Kidney (tissue), 14 donors: ENCODE results near the gene SLFN5. TPM values are rescaled to one million over a fixed set of nuclear protein-coding genes. Genes with fewer than 3 reads are reported as not detected.
"Not testable (repeated sequence)": the region's sequence is repeated elsewhere in the genome, so short reads cannot be mapped to it uniquely, and the experiment has no call there.

Experiments used
- DNase-seq, 5 donors: peaks; one replicate each; pipeline ENCODE4 v3.0.0-alpha.2; 2013 to 2020
- FAIRE-seq: peaks from 2 replicates; lab custom pipeline; 2012; peaks lifted over from hg19 to GRCh38; lab: Jason Lieb, UNC
- H3K27ac ChIP-seq, 2 donors: one replicate each; pipeline ENCODE4 v1.7.0; 2013; ENCODE audit warnings: low read depth in 2 of 2, low read length in 2 of 2, inconsistent platforms in 1 of 2
- H3K27me3 ChIP-seq: one replicate; pipeline ENCODE4 v1.7.1; 2013; ENCODE audit warnings: low read length, inconsistent platforms; ENCODE audit not compliant: control insufficient read depth, insufficient read depth
- H3K36me3 ChIP-seq, 3 donors: one replicate each; pipeline versions ENCODE4 v1.7.0 to v1.7.1; 2013; ENCODE audit warnings: low read length in 3 of 3, control low read depth in 1 of 3, inconsistent platforms in 1 of 3; ENCODE audit not compliant: insufficient read depth in 3 of 3, control insufficient read depth in 2 of 3
- H3K4me1 ChIP-seq, 3 donors: one replicate each; pipeline versions ENCODE4 v1.7.0 to v1.7.1; 2013; ENCODE audit warnings: low read length in 3 of 3, inconsistent platforms in 1 of 3, low read depth in 1 of 3; ENCODE audit not compliant: control insufficient read depth in 2 of 3, insufficient read depth in 2 of 3
- H3K4me3 ChIP-seq, 3 donors: one replicate each; pipeline versions ENCODE4 v1.7.0 to v1.8.1; 2013; ENCODE audit warnings: low read length in 3 of 3, control low read depth in 1 of 3, inconsistent platforms in 1 of 3
- H3K9ac ChIP-seq, 3 donors: one replicate each; pipeline versions ENCODE4 v1.7.0 to v1.7.1; 2013; ENCODE audit warnings: low read length in 3 of 3, control low read depth in 1 of 3, inconsistent platforms in 1 of 3
- H3K9me3 ChIP-seq, 3 donors: one replicate each; pipeline versions ENCODE4 v1.7.0 to v1.7.1; 2013; ENCODE audit warnings: low read length in 3 of 3, control low read depth in 1 of 3, inconsistent platforms in 1 of 3; ENCODE audit not compliant: control insufficient read depth in 2 of 3, insufficient read depth in 1 of 3
- intact Hi-C: fragments of 100-400 bp; cut with DNase I; formaldehyde crosslinking; loops from one replicate; pipeline ENCODE4 v1.11.1; 2022
- polyA plus RNA-seq: library from polyadenylated mRNA; stranded (reverse); fragments of 350-450 nt; fragmentation: Illumina TruSeq; extraction: RNeasy Lipid Tissue Mini Kit (QIAGEN cat#74804); gene quantifications from one replicate; pipeline ENCODE4 v1.2.3, GENCODE V29; 2014; ENCODE audit warnings: low read depth, low replicate concordance; ENCODE audit not compliant: insufficient read depth
- total RNA-seq: library from RNA; stranded (reverse); fragmentation: NEBNext Ultra II Directional; extraction: Animal tissue kit (Norgen Biotek cat#: 25700); gene quantifications from one replicate; pipeline ENCODE4 v1.2.1, GENCODE V29; 2021
- TF ChIP-seq, protein P1 (sequence below): IDR thresholded peaks from 3 replicates; pipeline ENCODE4 v1.5.1; 2012; ENCODE audit warnings: mild to moderate bottlenecking, moderate library complexity, borderline replicate concordance; ENCODE audit not compliant: insufficient read depth; ENCODE audit errors: extremely low read depth
- donor health status: control.
- donor health status: control.
- donor health status: control.
- donor health status: control.
- donor health status: control.
- donor health status: DM: yes; HTN: yes; CAD: no.
- donor health status: Normal renal cell carcinoma (clear cell type).

The SLFN5 gene
- total and polyA plus RNA-seq, 2 donors from 2014 or later = 2.0 to 64.8 TPM

DNA sequence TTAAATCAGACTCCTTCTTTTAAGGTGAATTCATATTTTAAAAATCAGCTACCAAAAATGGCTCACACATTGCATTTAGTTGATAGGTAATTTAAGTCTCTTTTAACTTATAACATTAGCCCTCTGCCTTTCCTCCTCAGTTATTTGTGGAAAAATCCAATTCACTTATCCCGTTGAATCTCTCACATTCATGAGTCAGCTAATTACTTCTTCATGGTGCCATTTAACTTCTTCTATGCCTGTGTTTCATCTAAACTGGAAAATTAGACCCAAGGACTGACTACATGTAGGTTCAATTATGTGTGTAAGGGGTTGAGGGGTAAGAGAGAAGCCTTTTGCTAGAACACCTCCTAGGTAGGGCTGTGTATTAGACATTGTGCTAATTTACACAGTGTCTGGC lies 18.4 kb upstream of the SLFN5 start:
- intact Hi-C loops = no loop called here
- H3K27me3 ChIP-seq = no peaks in the 10 kb centered on the region
- H3K27ac ChIP-seq = no peak overlapping the region
- TF ChIP-seq, protein P1, sequence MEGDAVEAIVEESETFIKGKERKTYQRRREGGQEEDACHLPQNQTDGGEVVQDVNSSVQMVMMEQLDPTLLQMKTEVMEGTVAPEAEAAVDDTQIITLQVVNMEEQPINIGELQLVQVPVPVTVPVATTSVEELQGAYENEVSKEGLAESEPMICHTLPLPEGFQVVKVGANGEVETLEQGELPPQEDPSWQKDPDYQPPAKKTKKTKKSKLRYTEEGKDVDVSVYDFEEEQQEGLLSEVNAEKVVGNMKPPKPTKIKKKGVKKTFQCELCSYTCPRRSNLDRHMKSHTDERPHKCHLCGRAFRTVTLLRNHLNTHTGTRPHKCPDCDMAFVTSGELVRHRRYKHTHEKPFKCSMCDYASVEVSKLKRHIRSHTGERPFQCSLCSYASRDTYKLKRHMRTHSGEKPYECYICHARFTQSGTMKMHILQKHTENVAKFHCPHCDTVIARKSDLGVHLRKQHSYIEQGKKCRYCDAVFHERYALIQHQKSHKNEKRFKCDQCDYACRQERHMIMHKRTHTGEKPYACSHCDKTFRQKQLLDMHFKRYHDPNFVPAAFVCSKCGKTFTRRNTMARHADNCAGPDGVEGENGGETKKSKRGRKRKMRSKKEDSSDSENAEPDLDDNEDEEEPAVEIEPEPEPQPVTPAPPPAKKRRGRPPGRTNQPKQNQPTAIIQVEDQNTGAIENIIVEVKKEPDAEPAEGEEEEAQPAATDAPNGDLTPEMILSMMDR = no peak
- H3K9ac ChIP-seq = no peak overlapping the region
- H3K9me3 ChIP-seq = peaks cover 0 to 8% (median 0%) of the 10 kb centered on the region in 3 donors
- FAIRE-seq (no peak), DNase-seq (no peak)
- H3K4me1 ChIP-seq = peaks cover 0 to 2% (median 0%) of the 10 kb centered on the region in 3 donors
- H3K4me3 ChIP-seq = no peak overlapping the region
- no peaks in the 10 kb centered on the region for H3K36me3 ChIP-seq

DNA sequence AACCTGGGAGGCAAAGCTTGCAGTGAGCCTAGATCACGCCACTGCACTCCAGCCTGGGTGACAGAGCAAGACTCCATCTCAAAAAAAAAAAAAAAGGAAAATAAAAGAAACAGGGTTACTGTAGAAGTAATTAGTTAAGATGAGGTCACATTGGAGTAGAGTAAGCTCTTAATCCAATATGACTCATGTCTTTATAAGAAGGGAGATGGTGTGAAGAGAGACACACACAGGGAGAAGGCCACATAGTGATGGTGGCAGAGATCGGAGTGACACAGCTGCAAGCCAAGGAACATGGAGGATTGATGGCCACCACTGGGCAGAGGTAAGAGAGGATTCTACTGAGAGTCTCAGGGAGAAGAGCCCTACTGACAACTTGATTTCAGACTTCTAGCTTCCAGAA lies 15.3 kb upstream of the SLFN5 start:
- no peak overlapping the region for H3K4me3 ChIP-seq
- no peak overlapping the region for H3K9ac ChIP-seq
- no peak for FAIRE-seq
- no peak for DNase-seq
- TF ChIP-seq, protein P1 = no peak
- H3K27me3 ChIP-seq = no peaks in the 10 kb centered on the region
- no peaks in the 10 kb centered on the region for H3K36me3 ChIP-seq
- H3K27ac ChIP-seq = no peak overlapping the region
- H3K4me1 ChIP-seq = no peaks in the 10 kb centered on the region
- peaks cover 0 to 4% (median 0%) of the 10 kb centered on the region in 3 donors for H3K9me3 ChIP-seq
- intact Hi-C loops = no loop called here

DNA sequence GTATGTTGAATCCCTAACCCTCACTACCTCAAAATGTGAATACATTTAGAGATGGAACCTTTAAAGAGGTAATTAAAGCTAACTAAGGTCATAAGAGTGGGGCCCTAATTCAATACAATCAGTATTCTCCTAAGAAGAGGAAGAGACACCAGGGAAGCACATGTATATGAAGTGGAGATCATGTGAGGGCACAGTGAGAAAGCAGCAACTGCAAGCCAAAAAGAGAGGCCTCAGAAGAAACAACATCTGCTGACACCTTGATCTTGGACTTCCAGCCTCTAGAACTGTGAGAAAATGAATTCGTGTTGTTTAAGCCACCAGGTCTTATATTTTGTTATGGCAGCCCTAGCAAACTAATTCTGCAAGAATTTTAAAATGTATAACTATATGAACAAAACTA lies 13.2 kb upstream of the SLFN5 start:
- Histone ChIP-seq H3K27me3 (no peaks in the 10 kb centered on the region), H3K27ac (no peak overlapping the region), H3K9me3 (no peaks in the 10 kb centered on the region), H3K4me3 (no peak overlapping the region), H3K9ac (no peak overlapping the region), H3K36me3 (no peaks in the 10 kb centered on the region), H3K4me1 (no peaks in the 10 kb centered on the region)
- TF ChIP-seq, protein P1 = no peak
- FAIRE-seq = no peak
- DNase-seq = no peak
- intact Hi-C loops = no loop called here

DNA sequence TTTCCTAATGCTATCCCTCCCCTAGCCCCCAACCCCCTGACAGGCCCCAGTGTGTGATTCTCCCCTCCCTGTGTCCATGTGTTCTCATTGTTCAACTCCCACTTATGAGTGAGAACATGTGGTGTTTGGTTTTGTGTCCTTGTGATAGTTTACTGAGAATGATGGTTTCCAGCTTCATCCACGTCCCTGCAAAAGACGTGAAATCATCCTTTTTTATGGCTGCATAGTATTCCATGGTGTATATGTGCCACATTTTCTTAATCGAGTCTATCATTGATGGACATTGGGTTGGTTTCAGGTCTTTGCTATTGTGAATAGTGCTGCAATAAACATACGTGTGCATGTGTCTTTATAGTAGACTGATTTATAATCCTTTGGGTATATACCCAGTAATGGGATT lies 8.6 kb upstream of the SLFN5 start:
- intact Hi-C loops, H3K9me3 ChIP-seq, FAIRE-seq, H3K9ac ChIP-seq, H3K4me3 ChIP-seq, H3K27me3 ChIP-seq, H3K4me1 ChIP-seq, H3K27ac ChIP-seq, DNase-seq, H3K36me3 ChIP-seq: not testable (repeated sequence)
